K562 (cell line): ENCODE results near the gene NRCAM. TPM values are rescaled to one million over a fixed set of nuclear protein-coding genes. Genes with fewer than 3 reads are reported as not detected.

ENCODE experiments used
- ATAC-seq: fragments of 200-7000 bp; cut with Tn5 transposase; 3 replicates; pipeline ENCODE4 v1.9.1; 2020; ENCODE audit warnings: moderate library complexity
- BruUV-seq: library from RNA; stranded (reverse); fragments of 400-500 nt; replicated peaks from 2 replicates; lab custom pipeline; 2021; lab: Mats Ljungman, UMichigan
- CTCF ChIA-PET: fragments of 300-600 bp; formaldehyde crosslinking; extraction: SDS; loops from one replicate; lab custom pipeline; 2021; ENCODE audit warnings: low intra/inter-chr PET ratio; lab: Yijun Ruan, JAX
- POLR2A ChIA-PET: fragments of 300-600, 350-650 bp; sonication (Branson Sonifier 250); formaldehyde crosslinking; extraction: SDS; loops from one replicate; lab custom pipeline; 2021; ENCODE audit warnings: antibody characterized with exemption, inconsistent platforms; lab: Yijun Ruan, JAX
- DNase-seq, 4 experiments: peaks; one replicate each; pipeline versions ENCODE4 v3.0.0 to v3.0.0-alpha.2; 2011 to 2018; ENCODE audit warnings: low spot score in 3 of 4, mixed read lengths in 3 of 4; ENCODE audit errors: extremely low read depth in 1 of 4
- FAIRE-seq: peaks from 2 replicates; lab custom pipeline; 2011; peaks lifted over from hg19 to GRCh38; lab: Jason Lieb, UNC
- H2AFZ ChIP-seq: 2 replicates; pipeline ENCODE4 v1.6.0; 2011; ENCODE audit warnings: low read depth, low read length, control low read depth, inconsistent platforms
- H3K27ac ChIP-seq: fragments of 200-600 bp; 3 replicates; pipeline ENCODE4 v1.8.0; 2011; ENCODE audit warnings: low read depth, mild to moderate bottlenecking, control low read depth, inconsistent platforms, low read length, moderate library complexity, mixed read lengths; ENCODE audit errors: extremely low read depth
- H3K27me3 ChIP-seq, 2 experiments: fragments of 300-600 bp in 1 of 2; 2 replicates in 1 of 2; 3 replicates in 1 of 2; pipeline versions ENCODE4 v1.6.0 to v1.8.0; 2011; ENCODE audit warnings: inconsistent platforms in 2 of 2, low read length in 2 of 2, mild to moderate bottlenecking in 1 of 2, mixed read lengths in 1 of 2, moderate library complexity in 1 of 2; ENCODE audit not compliant: control insufficient read depth in 2 of 2, insufficient read depth in 2 of 2
- H3K36me3 ChIP-seq: fragments of 300-600 bp; 3 replicates; pipeline ENCODE4 v1.8.0; 2011; ENCODE audit warnings: mild to moderate bottlenecking, low read length, inconsistent platforms; ENCODE audit not compliant: control insufficient read depth, insufficient read depth
- H3K4me1 ChIP-seq, 2 experiments: fragments of 200-600 bp in 1 of 2; replicated peaks in 1 of 2; 2 replicates in 1 of 2; 3 replicates in 1 of 2; pipeline versions ENCODE4 v1.5.1 to v1.8.0; 2011; ENCODE audit warnings: inconsistent platforms in 2 of 2, low read length in 2 of 2, mild to moderate bottlenecking in 1 of 2, mixed read lengths in 1 of 2, moderate library complexity in 1 of 2; ENCODE audit not compliant: control insufficient read depth in 2 of 2, insufficient read depth in 2 of 2
- H3K4me2 ChIP-seq: 2 replicates; pipeline ENCODE4 v1.6.1; 2011; ENCODE audit warnings: low read length, control low read depth, inconsistent platforms, mixed read lengths; ENCODE audit not compliant: insufficient read depth
- H3K4me3 ChIP-seq: fragments of 200-600 bp; sonication (generic), shearing (Covaris generic); 2 replicates; pipeline ENCODE4 v1.5.1; 2016; ENCODE audit warnings: control low read depth, inconsistent platforms
- H3K79me2 ChIP-seq: fragments of 200-600 bp; 3 replicates; pipeline ENCODE4 v1.8.0; 2011; ENCODE audit warnings: low read length, inconsistent platforms; ENCODE audit not compliant: control insufficient read depth, insufficient read depth
- H3K9ac ChIP-seq, 2 experiments: 2 replicates each; pipeline versions ENCODE4 v1.6.0 to v1.6.1; 2011; ENCODE audit warnings: low read depth in 2 of 2, low read length in 2 of 2, control low read depth in 1 of 2, inconsistent platforms in 1 of 2, mild to moderate bottlenecking in 1 of 2, mixed read lengths in 1 of 2; ENCODE audit not compliant: insufficient read depth in 1 of 2
- H3K9me1 ChIP-seq: one replicate; pipeline ENCODE4 v1.6.0; 2011; ENCODE audit warnings: inconsistent platforms, mild to moderate bottlenecking, low read length, moderate library complexity; ENCODE audit not compliant: control insufficient read depth, insufficient read depth
- H3K9me3 ChIP-seq: replicated peaks from 2 replicates; pipeline ENCODE4 v1.5.1; 2011; ENCODE audit warnings: low read depth, low read length, inconsistent platforms; ENCODE audit not compliant: control insufficient read depth, insufficient read depth
- H4K20me1 ChIP-seq: replicated peaks from 2 replicates; pipeline ENCODE4 v1.6.1; 2011; ENCODE audit warnings: low read length, inconsistent platforms, mixed read lengths; ENCODE audit not compliant: control insufficient read depth, insufficient read depth
- ATF7 ChIP-seq: fragments of 450-650 bp; IDR thresholded peaks from 2 replicates; pipeline ENCODE4 v1.7.1; 2014; ENCODE audit warnings: mild to moderate bottlenecking, moderate library complexity
- BHLHE40 ChIP-seq: IDR thresholded peaks from 2 replicates; pipeline ENCODE4 v1.6.1; 2011; ENCODE audit warnings: low read length, improper control_type of control experiment
- CHD4 ChIP-seq: fragments of 200-600 bp; sonication (generic); IDR thresholded peaks from 3 replicates; pipeline ENCODE4 v1.6.1; 2012; ENCODE audit warnings: low read depth, mild to moderate bottlenecking, mixed read lengths, low read length, inconsistent platforms; ENCODE audit not compliant: insufficient read depth, insufficient replicate concordance, poor library complexity, severe bottlenecking
- ETS2 ChIP-seq: IDR thresholded peaks from 2 replicates; pipeline ENCODE4 v1.6.1; 2016; ENCODE audit warnings: borderline replicate concordance, missing genetic modification characterization, mild to moderate bottlenecking, moderate library complexity, missing compliant biosample characterization; ENCODE audit not compliant: poor library complexity, severe bottlenecking
- NCOA6 ChIP-seq: fragments of 450-650 bp; IDR thresholded peaks from 2 replicates; pipeline ENCODE4 v1.6.1; 2017; ENCODE audit warnings: mild to moderate bottlenecking
- POLR2B ChIP-seq: fragments of 450-650 bp; IDR thresholded peaks from 2 replicates; pipeline ENCODE4 v1.6.1; 2018; ENCODE audit warnings: low read depth; ENCODE audit not compliant: partially characterized antibody
- PRMT5 ChIP-seq: sonication (generic); formaldehyde crosslinking; IDR thresholded peaks from 2 replicates; pipeline ENCODE4 v1.5.0; 2020; ENCODE audit warnings: missing genetic modification reagents
- SIX5 ChIP-seq, 2 experiments: IDR thresholded peaks; 2 replicates each; pipeline ENCODE4 v1.6.1; 2011; ENCODE audit warnings: low read length in 2 of 2, borderline replicate concordance in 1 of 2, low read depth in 1 of 2, mild to moderate bottlenecking in 1 of 2, moderate library complexity in 1 of 2; ENCODE audit not compliant: insufficient read depth in 1 of 2
- SLC30A9 ChIP-seq: fragments of 250-450 bp; sonication (Bioruptor Pico); IDR thresholded peaks from 2 replicates; pipeline ENCODE4 v1.8.0; 2022; ENCODE audit warnings: mild to moderate bottlenecking, moderate library complexity
- SMAD4 ChIP-seq: fragments of 250-450 bp; sonication (Bioruptor Pico); conservative IDR thresholded peaks from 2 replicates; pipeline ENCODE4 v1.8.0; 2021; ENCODE audit warnings: inconsistent platforms, mild to moderate bottlenecking, moderate library complexity
- SMARCB1 ChIP-seq: IDR thresholded peaks from 2 replicates; pipeline ENCODE4 v1.6.1; 2011; ENCODE audit warnings: improper control_type of control experiment, low read depth; ENCODE audit not compliant: insufficient read length
- TAF9B ChIP-seq: fragments of 450-650 bp; IDR thresholded peaks from 2 replicates; pipeline ENCODE4 v1.6.1; 2018; ENCODE audit warnings: mild to moderate bottlenecking; ENCODE audit not compliant: partially characterized antibody
- ZNF311 ChIP-seq: fragments of 250-450 bp; sonication (Bioruptor Pico); IDR thresholded peaks from 2 replicates; pipeline ENCODE4 v1.4.0; 2020; ENCODE audit warnings: mild to moderate bottlenecking, moderate library complexity
- ZNF408 ChIP-seq: fragments of 250-450 bp; sonication (Bioruptor Pico); IDR thresholded peaks from 2 replicates; pipeline ENCODE4 v1.4.0; 2020; ENCODE audit warnings: low read depth, mild to moderate bottlenecking, moderate library complexity
- ZNF717 ChIP-seq: fragments of 250-450 bp; sonication (Bioruptor Pico); IDR thresholded peaks from 2 replicates; pipeline ENCODE4 v1.5.0; 2021
- WGBS: fragments of 100-300 bp; shearing (Covaris generic); methylation state at CpG from one replicate; pipeline ENCODE4 v1.1.6; 2016; ENCODE audit warnings: low coverage, mixed read lengths; ENCODE audit not compliant: insufficient coverage; ENCODE audit errors: missing lambda C conversion rate; 5-methylcytosine and 5-hydroxymethylcytosine counted together
- in situ Hi-C: fragments of 300-500 bp; cut with MboI; formaldehyde crosslinking; loops from 4 replicates; pipeline ENCODE4 v1.15.0; 2018; ENCODE audit warnings: inconsistent platforms, mixed read lengths
- intact Hi-C: fragments of 100-400 bp; cut with micrococcal nuclease; formaldehyde crosslinking; loops from 2 replicates; pipeline ENCODE4 v1.14.2; 2022
- polyA plus RNA-seq, 8 experiments: library from polyadenylated mRNA; depleted of rRNA in 4 of 8; stranded (reverse) in 5 of 8; unstranded in 3 of 8; fragments of >200 nt; fragmentation: Nextera tagmentation in 2 of 8; fragmentation: Illumina TruSeq in 1 of 8; extraction: Ambion mirVana in 2 of 8; extraction: Trizol in 1 of 8; gene quantifications; 2 replicates each; pipeline versions ENCODE4 v1.2.1 to v1.2.3, GENCODE V29; 2011 to 2014; ENCODE audit warnings: inconsistent platforms in 1 of 8, missing spikeins in 1 of 8
- total RNA-seq, 7 experiments: library from RNA; depleted of rRNA in 6 of 7; stranded (reverse); fragments of >200 nt in 6 of 7; fragmentation: Illumina TruSeq in 2 of 7; extraction: Trizol in 2 of 7; gene quantifications; 2 replicates each; pipeline versions ENCODE4 v1.2.1 to v1.2.3, GENCODE V29; 2011 to 2021; ENCODE audit warnings: low replicate concordance in 1 of 7
- TF ChIP-seq, protein P1 (sequence below), 3 experiments: IDR thresholded peaks in 2 of 3; conservative IDR thresholded peaks in 1 of 3; 2 replicates each; pipeline ENCODE4 v1.5.1; 2011 to 2012; ENCODE audit warnings: low read length in 3 of 3, mild to moderate bottlenecking in 3 of 3, control low read depth in 2 of 3, improper control_type of control experiment in 1 of 3, inconsistent platforms in 1 of 3, low read depth in 1 of 3, mixed read lengths in 1 of 3, moderate library complexity in 1 of 3; ENCODE audit not compliant: insufficient read depth in 2 of 3

NRCAM gene
- total and polyA plus RNA-seq, 9 of the 15 experiments (the other 6 are each of a cell fraction or from before 2014, with no cell fraction given): 0.03 to 0.54 (median 0.12) TPM; not detected in 1

DNA sequence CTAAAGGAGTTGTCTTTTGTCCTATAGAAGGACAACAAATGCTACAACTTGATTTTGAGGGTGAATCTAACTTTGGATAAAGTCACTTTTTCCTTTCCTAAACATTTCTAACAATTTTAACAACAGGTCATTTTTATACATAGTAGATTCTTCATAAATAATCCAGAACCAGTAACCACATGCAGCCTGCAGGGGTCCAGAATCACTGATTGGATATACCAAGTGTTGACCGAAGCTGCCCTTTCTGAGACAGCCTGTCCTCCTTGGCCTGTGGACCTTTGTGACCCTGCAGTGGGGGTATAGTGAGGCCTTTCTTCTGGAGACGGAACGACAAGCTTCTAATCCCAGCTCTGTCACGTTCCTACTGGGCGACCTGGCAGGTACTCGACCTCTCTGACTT is 291.3 kb downstream of the NRCAM start:
- ChIA-PET POLR2A (interaction anchor here (0.6 to 0.7 kb wide), 3 partner anchors 9 to 218 kb away, joined by 3 to 4 read pairs (median 3); no protein-coding TSS in a partner anchor), CTCF (no interaction called here)
- 13% methylated on average over 6 of the region's 6 CpGs for WGBS
- Histone ChIP-seq H3K79me2 (no peaks in the 10 kb centered on the region), H3K9me3 (no peaks in the 10 kb centered on the region), H3K9ac (no peak overlapping the region), H2AFZ (no peak overlapping the region), H3K4me2 (no peak overlapping the region), H3K27me3 (no peaks in the 10 kb centered on the region), H3K9me1 (no peaks in the 10 kb centered on the region), H4K20me1 (no peaks in the 10 kb centered on the region), H3K4me3 (no peak overlapping the region), H3K36me3 (no peaks in the 10 kb centered on the region), H3K27ac (no peak overlapping the region), H3K4me1 (no peaks in the 10 kb centered on the region)
- no peak for DNase-seq
- peak; percentile 81 for ATAC-seq
- in situ Hi-C loops: no loop called here
- TF ChIP-seq, protein P1, sequence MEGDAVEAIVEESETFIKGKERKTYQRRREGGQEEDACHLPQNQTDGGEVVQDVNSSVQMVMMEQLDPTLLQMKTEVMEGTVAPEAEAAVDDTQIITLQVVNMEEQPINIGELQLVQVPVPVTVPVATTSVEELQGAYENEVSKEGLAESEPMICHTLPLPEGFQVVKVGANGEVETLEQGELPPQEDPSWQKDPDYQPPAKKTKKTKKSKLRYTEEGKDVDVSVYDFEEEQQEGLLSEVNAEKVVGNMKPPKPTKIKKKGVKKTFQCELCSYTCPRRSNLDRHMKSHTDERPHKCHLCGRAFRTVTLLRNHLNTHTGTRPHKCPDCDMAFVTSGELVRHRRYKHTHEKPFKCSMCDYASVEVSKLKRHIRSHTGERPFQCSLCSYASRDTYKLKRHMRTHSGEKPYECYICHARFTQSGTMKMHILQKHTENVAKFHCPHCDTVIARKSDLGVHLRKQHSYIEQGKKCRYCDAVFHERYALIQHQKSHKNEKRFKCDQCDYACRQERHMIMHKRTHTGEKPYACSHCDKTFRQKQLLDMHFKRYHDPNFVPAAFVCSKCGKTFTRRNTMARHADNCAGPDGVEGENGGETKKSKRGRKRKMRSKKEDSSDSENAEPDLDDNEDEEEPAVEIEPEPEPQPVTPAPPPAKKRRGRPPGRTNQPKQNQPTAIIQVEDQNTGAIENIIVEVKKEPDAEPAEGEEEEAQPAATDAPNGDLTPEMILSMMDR (IDR thresholded peaks at IDR 0.05 in 2 of 3, conservative IDR thresholded peaks at IDR 0.05 in 1 of 3; ENCODE audit: insufficient read depth in 2 of 3, low read depth in 1 of 3, low read length in 3 of 3): peak in 1 of 3 experiments; percentile 32; a peak in 1 of 6 replicates
- TF ChIP-seq ZNF408 (CRISPR knock-in tag): no peak
- no TSS peak for BruUV-seq
- FAIRE-seq: no peak
- intact Hi-C loops: no loop called here

DNA sequence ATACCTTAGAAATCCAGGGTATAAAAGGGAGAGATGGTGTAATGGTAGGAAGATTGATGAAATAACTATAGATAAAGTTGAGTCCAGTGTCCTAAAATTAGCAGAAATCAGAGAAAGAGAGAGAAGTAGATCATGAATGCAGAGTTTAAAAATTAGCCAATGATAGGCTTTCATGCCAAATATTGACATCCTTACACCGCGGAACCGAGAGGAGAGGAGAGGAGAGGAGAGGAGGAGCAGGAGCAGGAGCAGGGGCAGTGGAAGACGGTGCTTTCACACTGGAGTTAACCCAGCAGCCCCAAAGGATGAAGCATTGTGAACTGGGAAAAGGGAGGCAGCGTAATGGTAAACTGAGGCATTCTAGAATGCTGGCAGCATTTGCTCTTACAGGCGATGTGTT is 291.9 kb downstream of the NRCAM start:
- H3K27me3 ChIP-seq: no peaks in the 10 kb centered on the region
- H3K4me2 ChIP-seq: no peak overlapping the region
- FAIRE-seq (no peak), DNase-seq (no peak), ATAC-seq (no peak)
- intact Hi-C loops (no loop called here), in situ Hi-C loops (no loop called here)
- no peak overlapping the region for H3K4me3 ChIP-seq
- no peak overlapping the region for H2AFZ ChIP-seq
- no peaks in the 10 kb centered on the region for H3K4me1 ChIP-seq
- H4K20me1 ChIP-seq: no peaks in the 10 kb centered on the region
- CTCF ChIA-PET: no interaction called here
- BruUV-seq: no TSS peak
- no peak overlapping the region for H3K9ac ChIP-seq
- POLR2A ChIA-PET: no interaction called here
- no peaks in the 10 kb centered on the region for H3K9me3 ChIP-seq
- no peaks in the 10 kb centered on the region for H3K36me3 ChIP-seq
- 57% methylated on average over 6 of the region's 6 CpGs for whole genome bisulfite sequencing
- H3K79me2 ChIP-seq: no peaks in the 10 kb centered on the region
- H3K27ac ChIP-seq: no peak overlapping the region
- no peaks in the 10 kb centered on the region for H3K9me1 ChIP-seq
- TF ChIP-seq POLR2B: no peak
- no peak for TF ChIP-seq ATF7
- no peak for TF ChIP-seq NCOA6
- TF ChIP-seq SIX5 (IDR thresholded peaks at IDR 0.05; ENCODE audit: borderline replicate concordance in 1 of 2, insufficient read depth in 1 of 2, low read depth in 1 of 2, low read length in 2 of 2): no peak
- no peak for TF ChIP-seq ZNF717
- no peak for TF ChIP-seq TAF9B
- no peak for TF ChIP-seq BHLHE40
- TF ChIP-seq SLC30A9 (CRISPR knock-in tag): no peak
- TF ChIP-seq SMARCB1: no peak
- TF ChIP-seq ETS2 (tag): no peak
- TF ChIP-seq SMAD4 (CRISPR knock-in tag): no peak
- TF ChIP-seq ZNF311 (CRISPR knock-in tag): no peak
- no peak for TF ChIP-seq CHD4
- no peak for TF ChIP-seq PRMT5 (CRISPR knock-in tag)
